Body of pancreas (tissue), 4 donors: ENCODE results near the gene RNF215.

Source experiments
- POLR2A ChIP-seq, 3 donors: fragments of 450-650 bp; IDR thresholded peaks; one replicate each; pipeline ENCODE4 v1.6.1; 2016; ENCODE audit warnings: antibody characterized with exemption in 3 of 3, mild to moderate bottlenecking in 2 of 3
- TF ChIP-seq, protein P1 (sequence below), 7 experiments: fragments of 450-650 bp in 4 of 7; fragments of 200-600 bp in 3 of 7; sonication (generic) in 3 of 7; IDR thresholded peaks; one replicate each; pipeline ENCODE4 v1.5.1; 2016 to 2019; ENCODE audit warnings: antibody characterized with exemption in 7 of 7

DNA sequence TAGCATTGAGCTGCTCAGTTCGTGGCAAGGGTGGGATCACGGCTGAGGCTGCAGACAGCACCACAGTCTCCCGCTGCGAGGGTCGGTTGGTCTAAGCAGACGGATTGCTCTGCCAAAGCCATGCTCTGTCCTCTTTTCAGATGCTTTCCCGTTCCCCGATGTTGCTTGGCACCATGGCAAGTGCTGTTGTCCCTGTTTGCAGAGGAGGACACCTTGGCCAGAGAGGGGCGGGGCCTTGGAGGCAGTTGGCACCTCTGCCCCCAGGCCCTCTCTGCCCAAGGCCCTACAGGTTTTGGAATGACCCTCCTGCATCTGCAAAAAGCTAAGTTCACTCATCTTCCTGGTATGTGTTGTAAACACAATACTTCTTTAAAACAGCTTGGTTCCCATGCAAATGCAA is 18.8 kb downstream of the RNF215 start:
- TF ChIP-seq, protein P1, sequence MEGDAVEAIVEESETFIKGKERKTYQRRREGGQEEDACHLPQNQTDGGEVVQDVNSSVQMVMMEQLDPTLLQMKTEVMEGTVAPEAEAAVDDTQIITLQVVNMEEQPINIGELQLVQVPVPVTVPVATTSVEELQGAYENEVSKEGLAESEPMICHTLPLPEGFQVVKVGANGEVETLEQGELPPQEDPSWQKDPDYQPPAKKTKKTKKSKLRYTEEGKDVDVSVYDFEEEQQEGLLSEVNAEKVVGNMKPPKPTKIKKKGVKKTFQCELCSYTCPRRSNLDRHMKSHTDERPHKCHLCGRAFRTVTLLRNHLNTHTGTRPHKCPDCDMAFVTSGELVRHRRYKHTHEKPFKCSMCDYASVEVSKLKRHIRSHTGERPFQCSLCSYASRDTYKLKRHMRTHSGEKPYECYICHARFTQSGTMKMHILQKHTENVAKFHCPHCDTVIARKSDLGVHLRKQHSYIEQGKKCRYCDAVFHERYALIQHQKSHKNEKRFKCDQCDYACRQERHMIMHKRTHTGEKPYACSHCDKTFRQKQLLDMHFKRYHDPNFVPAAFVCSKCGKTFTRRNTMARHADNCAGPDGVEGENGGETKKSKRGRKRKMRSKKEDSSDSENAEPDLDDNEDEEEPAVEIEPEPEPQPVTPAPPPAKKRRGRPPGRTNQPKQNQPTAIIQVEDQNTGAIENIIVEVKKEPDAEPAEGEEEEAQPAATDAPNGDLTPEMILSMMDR (IDR thresholded peaks at IDR 0.05), result no peak
- TF ChIP-seq POLR2A (IDR thresholded peaks at IDR 0.05), result no peak
